K562 (cell line): Measurements from ENCODE around the gene CHMP4B. TPM values are rescaled to one million over a fixed set of nuclear protein-coding genes. Genes with fewer than 3 reads are reported as not detected.

Source experiments
- EZH2 ChIP-seq: IDR thresholded peaks from 2 replicates; pipeline ENCODE4 v1.6.1; 2012; ENCODE audit warnings: low read depth, mild to moderate bottlenecking, inconsistent platforms, low read length, borderline replicate concordance
- MIER1 ChIP-seq: fragments of 450-650 bp; IDR thresholded peaks from 2 replicates; pipeline ENCODE4 v1.6.1; 2016; ENCODE audit warnings: antibody characterized with exemption, mild to moderate bottlenecking, low read depth
- MYNN ChIP-seq, 2 experiments: sonication (generic); formaldehyde crosslinking in 1 of 2; IDR thresholded peaks; 2 replicates each; pipeline versions ENCODE4 v1.5.0 to v1.6.1; 2016 to 2020; ENCODE audit warnings: antibody characterized with exemption in 1 of 2, missing genetic modification reagents in 1 of 2
- PHF8 ChIP-seq: fragments of 200-600 bp; sonication (generic); IDR thresholded peaks from 2 replicates; pipeline ENCODE4 v1.6.1; 2012; ENCODE audit warnings: mixed run types, mild to moderate bottlenecking, inconsistent platforms, low read length, moderate library complexity, borderline replicate concordance
- ZNF551 ChIP-seq: fragments of 250-450 bp; sonication (Bioruptor Pico); IDR thresholded peaks from 2 replicates; pipeline ENCODE4 v1.5.0; 2021; ENCODE audit warnings: mild to moderate bottlenecking, moderate library complexity
- polyA plus RNA-seq, 8 experiments: library from polyadenylated mRNA; depleted of rRNA in 4 of 8; stranded (reverse) in 5 of 8; unstranded in 3 of 8; fragments of >200 nt; fragmentation: Nextera tagmentation in 2 of 8; fragmentation: Illumina TruSeq in 1 of 8; extraction: Ambion mirVana in 2 of 8; extraction: Trizol in 1 of 8; gene quantifications; 2 replicates each; pipeline versions ENCODE4 v1.2.1 to v1.2.3, GENCODE V29; 2011 to 2014; ENCODE audit warnings: inconsistent platforms in 1 of 8, missing spikeins in 1 of 8
- total RNA-seq, 7 experiments: library from RNA; depleted of rRNA in 6 of 7; stranded (reverse); fragments of >200 nt in 6 of 7; fragmentation: Illumina TruSeq in 2 of 7; extraction: Trizol in 2 of 7; gene quantifications; 2 replicates each; pipeline versions ENCODE4 v1.2.1 to v1.2.3, GENCODE V29; 2011 to 2021; ENCODE audit warnings: low replicate concordance in 1 of 7
- TF ChIP-seq, protein P1 (sequence below): sonication (generic); formaldehyde crosslinking; IDR thresholded peaks from 2 replicates; pipeline ENCODE4 v1.8.1; 2022; ENCODE audit warnings: missing genetic modification reagents
- TF ChIP-seq, protein P2 (sequence below): fragments of 450-650 bp; IDR thresholded peaks from 2 replicates; pipeline ENCODE4 v1.6.1; 2016; ENCODE audit warnings: missing biosample characterization, missing genetic modification characterization
- TF ChIP-seq, protein P3 (sequence below): sonication (generic); formaldehyde crosslinking; IDR thresholded peaks from 2 replicates; pipeline ENCODE4 v1.8.1; 2023; ENCODE audit warnings: mild to moderate bottlenecking, missing genetic modification reagents
- TF ChIP-seq, protein P4 (sequence below): fragments of 200-800 bp; sonication (Bioruptor generic); IDR thresholded peaks from 2 replicates; pipeline ENCODE4 v1.6.1; 2017; ENCODE audit warnings: missing genetic modification characterization, missing compliant biosample characterization

CHMP4B gene
- total and polyA plus RNA-seq, 9 of the 15 experiments (the other 6 are each of a cell fraction or from before 2014, with no cell fraction given), result 1.8 to 64.7 (median 31.8) TPM

DNA sequence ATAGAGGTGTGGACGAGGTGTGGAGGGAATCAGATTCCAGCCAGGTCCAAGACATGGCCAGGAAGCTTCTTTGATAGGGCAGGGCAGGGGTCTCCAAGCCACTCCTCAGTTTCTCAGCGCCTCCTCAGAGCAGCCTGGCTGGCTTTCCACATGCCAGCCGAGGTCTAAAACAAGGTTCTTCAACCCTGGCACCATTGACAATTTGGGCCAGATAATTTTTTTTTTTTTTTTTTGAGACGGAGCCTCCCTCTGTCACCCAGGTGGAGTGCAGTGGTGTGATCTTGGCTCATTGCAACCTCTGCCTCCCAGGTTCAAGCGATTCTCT, 21.3 kb upstream of the CHMP4B start (continued):
- TF ChIP-seq, protein P1, sequence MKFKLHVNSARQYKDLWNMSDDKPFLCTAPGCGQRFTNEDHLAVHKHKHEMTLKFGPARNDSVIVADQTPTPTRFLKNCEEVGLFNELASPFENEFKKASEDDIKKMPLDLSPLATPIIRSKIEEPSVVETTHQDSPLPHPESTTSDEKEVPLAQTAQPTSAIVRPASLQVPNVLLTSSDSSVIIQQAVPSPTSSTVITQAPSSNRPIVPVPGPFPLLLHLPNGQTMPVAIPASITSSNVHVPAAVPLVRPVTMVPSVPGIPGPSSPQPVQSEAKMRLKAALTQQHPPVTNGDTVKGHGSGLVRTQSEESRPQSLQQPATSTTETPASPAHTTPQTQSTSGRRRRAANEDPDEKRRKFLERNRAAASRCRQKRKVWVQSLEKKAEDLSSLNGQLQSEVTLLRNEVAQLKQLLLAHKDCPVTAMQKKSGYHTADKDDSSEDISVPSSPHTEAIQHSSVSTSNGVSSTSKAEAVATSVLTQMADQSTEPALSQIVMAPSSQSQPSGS (CRISPR knock-in tag), result no peak
- no peak for TF ChIP-seq MIER1
- TF ChIP-seq, protein P2, sequence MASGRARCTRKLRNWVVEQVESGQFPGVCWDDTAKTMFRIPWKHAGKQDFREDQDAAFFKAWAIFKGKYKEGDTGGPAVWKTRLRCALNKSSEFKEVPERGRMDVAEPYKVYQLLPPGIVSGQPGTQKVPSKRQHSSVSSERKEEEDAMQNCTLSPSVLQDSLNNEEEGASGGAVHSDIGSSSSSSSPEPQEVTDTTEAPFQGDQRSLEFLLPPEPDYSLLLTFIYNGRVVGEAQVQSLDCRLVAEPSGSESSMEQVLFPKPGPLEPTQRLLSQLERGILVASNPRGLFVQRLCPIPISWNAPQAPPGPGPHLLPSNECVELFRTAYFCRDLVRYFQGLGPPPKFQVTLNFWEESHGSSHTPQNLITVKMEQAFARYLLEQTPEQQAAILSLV (tag), result no peak
- TF ChIP-seq PHF8, result no peak
- no peak for TF ChIP-seq ZNF551 (CRISPR knock-in tag)
- TF ChIP-seq, protein P3, sequence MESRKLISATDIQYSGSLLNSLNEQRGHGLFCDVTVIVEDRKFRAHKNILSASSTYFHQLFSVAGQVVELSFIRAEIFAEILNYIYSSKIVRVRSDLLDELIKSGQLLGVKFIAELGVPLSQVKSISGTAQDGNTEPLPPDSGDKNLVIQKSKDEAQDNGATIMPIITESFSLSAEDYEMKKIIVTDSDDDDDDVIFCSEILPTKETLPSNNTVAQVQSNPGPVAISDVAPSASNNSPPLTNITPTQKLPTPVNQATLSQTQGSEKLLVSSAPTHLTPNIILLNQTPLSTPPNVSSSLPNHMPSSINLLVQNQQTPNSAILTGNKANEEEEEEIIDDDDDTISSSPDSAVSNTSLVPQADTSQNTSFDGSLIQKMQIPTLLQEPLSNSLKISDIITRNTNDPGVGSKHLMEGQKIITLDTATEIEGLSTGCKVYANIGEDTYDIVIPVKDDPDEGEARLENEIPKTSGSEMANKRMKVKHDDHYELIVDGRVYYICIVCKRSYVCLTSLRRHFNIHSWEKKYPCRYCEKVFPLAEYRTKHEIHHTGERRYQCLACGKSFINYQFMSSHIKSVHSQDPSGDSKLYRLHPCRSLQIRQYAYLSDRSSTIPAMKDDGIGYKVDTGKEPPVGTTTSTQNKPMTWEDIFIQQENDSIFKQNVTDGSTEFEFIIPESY (CRISPR knock-in tag), result no peak
- TF ChIP-seq EZH2, result no peak
- no peak for TF ChIP-seq MYNN (IDR thresholded peaks at IDR 0.05)
- TF ChIP-seq MYNN (CRISPR knock-in tag; IDR thresholded peaks at IDR 0.05), result no peak
- TF ChIP-seq, protein P4, sequence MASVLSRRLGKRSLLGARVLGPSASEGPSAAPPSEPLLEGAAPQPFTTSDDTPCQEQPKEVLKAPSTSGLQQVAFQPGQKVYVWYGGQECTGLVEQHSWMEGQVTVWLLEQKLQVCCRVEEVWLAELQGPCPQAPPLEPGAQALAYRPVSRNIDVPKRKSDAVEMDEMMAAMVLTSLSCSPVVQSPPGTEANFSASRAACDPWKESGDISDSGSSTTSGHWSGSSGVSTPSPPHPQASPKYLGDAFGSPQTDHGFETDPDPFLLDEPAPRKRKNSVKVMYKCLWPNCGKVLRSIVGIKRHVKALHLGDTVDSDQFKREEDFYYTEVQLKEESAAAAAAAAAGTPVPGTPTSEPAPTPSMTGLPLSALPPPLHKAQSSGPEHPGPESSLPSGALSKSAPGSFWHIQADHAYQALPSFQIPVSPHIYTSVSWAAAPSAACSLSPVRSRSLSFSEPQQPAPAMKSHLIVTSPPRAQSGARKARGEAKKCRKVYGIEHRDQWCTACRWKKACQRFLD, result no peak
